H9 (cell line): ENCODE data around the gene CEMIP. TPM values are rescaled to one million over a fixed set of nuclear protein-coding genes. Genes with fewer than 3 reads are reported as not detected.

Source experiments
- DNase-seq: peaks from one replicate; pipeline ENCODE4 v3.0.0-alpha.2; 2017
- H2AFZ ChIP-seq: one replicate; pipeline ENCODE4 v1.6.1; 2013; ENCODE audit warnings: mild to moderate bottlenecking, low read length, control low read depth, moderate library complexity
- H2AK5ac ChIP-seq: 2 replicates; pipeline ENCODE4 v1.6.1; 2013; ENCODE audit warnings: low read length, control low read depth, mixed read lengths; ENCODE audit not compliant: insufficient read length
- H2BK120ac ChIP-seq: one replicate; pipeline ENCODE4 v1.6.1; 2013; ENCODE audit warnings: low read depth, mild to moderate bottlenecking, low read length, control low read depth, inconsistent platforms; ENCODE audit not compliant: poor library complexity, severe bottlenecking
- H2BK12ac ChIP-seq: 2 replicates; pipeline ENCODE4 v1.6.1; 2013; ENCODE audit warnings: low read length, control low read depth, mixed read lengths, low read depth; ENCODE audit not compliant: insufficient read length
- H2BK15ac ChIP-seq: 2 replicates; pipeline ENCODE4 v1.6.1; 2013; ENCODE audit warnings: low read depth, low read length, control low read depth
- H2BK20ac ChIP-seq: one replicate; pipeline ENCODE4 v1.6.1; 2013; ENCODE audit warnings: low read depth, mild to moderate bottlenecking, low read length, control low read depth, inconsistent platforms; ENCODE audit not compliant: poor library complexity, severe bottlenecking
- H2BK5ac ChIP-seq: 2 replicates; pipeline ENCODE4 v1.6.1; 2013; ENCODE audit warnings: low read length, control low read depth, mixed read lengths; ENCODE audit not compliant: insufficient read length
- H3K14ac ChIP-seq: 2 replicates; pipeline ENCODE4 v1.6.1; 2013; ENCODE audit warnings: low read length, control low read depth; ENCODE audit not compliant: insufficient read depth
- H3K18ac ChIP-seq: 2 replicates; pipeline ENCODE4 v1.6.1; 2013; ENCODE audit warnings: low read depth, mild to moderate bottlenecking, mixed read lengths, low read length, control low read depth; ENCODE audit not compliant: insufficient read length
- H3K23ac ChIP-seq: 2 replicates; pipeline ENCODE4 v1.6.1; 2013; ENCODE audit warnings: low read length, control low read depth, mixed read lengths, low read depth; ENCODE audit not compliant: insufficient read length
- H3K23me2 ChIP-seq: 2 replicates; pipeline ENCODE4 v1.6.1; 2013; ENCODE audit warnings: low read depth, mild to moderate bottlenecking, mixed read lengths, low read length, control low read depth; ENCODE audit not compliant: insufficient read length, poor library complexity, severe bottlenecking
- H3K27ac ChIP-seq: 2 replicates; pipeline ENCODE4 v1.5.1; 2013; ENCODE audit warnings: low read length, control low read depth, mixed read lengths, low read depth; ENCODE audit not compliant: insufficient read length
- H3K27me3 ChIP-seq: 2 replicates; pipeline ENCODE4 v1.6.1; 2013; ENCODE audit warnings: low read length, control low read depth, inconsistent platforms; ENCODE audit not compliant: insufficient read depth
- H3K4ac ChIP-seq: 2 replicates; pipeline ENCODE4 v1.6.1; 2013; ENCODE audit warnings: low read depth, mild to moderate bottlenecking, control low read depth, inconsistent platforms, low read length, moderate library complexity
- H3K4me1 ChIP-seq: 2 replicates; pipeline ENCODE4 v1.6.1; 2013; ENCODE audit warnings: low read length, control low read depth, inconsistent platforms; ENCODE audit not compliant: insufficient read depth
- H3K4me2 ChIP-seq: 2 replicates; pipeline ENCODE4 v1.6.1; 2013; ENCODE audit warnings: low read length, control low read depth, mixed read lengths; ENCODE audit not compliant: insufficient read length, insufficient read depth
- H3K56ac ChIP-seq: 2 replicates; pipeline ENCODE4 v1.6.1; 2013; ENCODE audit warnings: low read depth, mild to moderate bottlenecking, mixed read lengths, low read length, control low read depth; ENCODE audit not compliant: insufficient read length
- H3K79me1 ChIP-seq: 2 replicates; pipeline ENCODE4 v1.6.1; 2013; ENCODE audit warnings: low read depth, mild to moderate bottlenecking, moderate library complexity, low read length, control low read depth, inconsistent platforms; ENCODE audit not compliant: insufficient read depth, poor library complexity, severe bottlenecking
- H3K79me2 ChIP-seq: 2 replicates; pipeline ENCODE4 v1.6.1; 2013; ENCODE audit warnings: low read length, control low read depth, inconsistent platforms; ENCODE audit not compliant: insufficient read depth
- H3K9ac ChIP-seq: 2 replicates; pipeline ENCODE4 v1.6.1; 2013; ENCODE audit warnings: low read length, control low read depth, mixed read lengths; ENCODE audit not compliant: insufficient read length; ENCODE audit errors: extremely low read depth
- H3K9me3 ChIP-seq: one replicate; pipeline ENCODE4 v1.6.1; 2013; ENCODE audit warnings: low read depth, low read length, inconsistent platforms; ENCODE audit not compliant: control insufficient read depth
- H3T11ph ChIP-seq: one replicate; pipeline ENCODE4 v1.6.1; 2013; ENCODE audit warnings: mild to moderate bottlenecking, low read length, control low read depth, inconsistent platforms
- H4K20me1 ChIP-seq: one replicate; pipeline ENCODE4 v1.6.1; 2013; ENCODE audit not compliant: control insufficient read depth, insufficient read length, insufficient read depth
- H4K5ac ChIP-seq: 2 replicates; pipeline ENCODE4 v1.6.1; 2013; ENCODE audit warnings: low read depth, mild to moderate bottlenecking, mixed read lengths, low read length, control low read depth; ENCODE audit not compliant: insufficient read length
- H4K8ac ChIP-seq: replicated peaks from 2 replicates; pipeline ENCODE4 v1.6.1; 2013; ENCODE audit warnings: low read length, control low read depth, mixed read lengths, low read depth; ENCODE audit not compliant: insufficient read length
- H4K91ac ChIP-seq: 2 replicates; pipeline ENCODE4 v1.6.1; 2013; ENCODE audit warnings: low read depth, mild to moderate bottlenecking, moderate library complexity, mixed read lengths, low read length, control low read depth; ENCODE audit not compliant: insufficient read length
- H3K27ac Mint-ChIP-seq, 3 experiments: 2 replicates in 2 of 3; 3 replicates in 1 of 3; pipeline ENCODE4 v1.8.0; 2020 to 2021; ENCODE audit warnings: mixed read lengths in 3 of 3, mild to moderate bottlenecking in 1 of 3, moderate library complexity in 1 of 3
- H3K27me3 Mint-ChIP-seq: 2 replicates; pipeline ENCODE4 v1.8.0; 2021; ENCODE audit warnings: low read depth, mild to moderate bottlenecking, moderate library complexity, mixed read lengths
- H3K36me3 Mint-ChIP-seq, 3 experiments: 2 replicates in 2 of 3; 3 replicates in 1 of 3; pipeline ENCODE4 v1.8.0; 2020 to 2021; ENCODE audit warnings: low read depth in 3 of 3, mixed read lengths in 3 of 3; ENCODE audit not compliant: insufficient read depth in 1 of 3
- H3K4me1 Mint-ChIP-seq, 2 experiments: 2 replicates each; pipeline ENCODE4 v1.8.0; 2020; ENCODE audit warnings: mixed read lengths in 2 of 2
- H3K4me3 Mint-ChIP-seq, 2 experiments: 2 replicates in 1 of 2; 3 replicates in 1 of 2; pipeline ENCODE4 v1.8.0; 2020 to 2021; ENCODE audit warnings: mild to moderate bottlenecking in 2 of 2, mixed read lengths in 2 of 2, moderate library complexity in 1 of 2
- H3K9me3 Mint-ChIP-seq, 2 experiments: 2 replicates in 1 of 2; 3 replicates in 1 of 2; pipeline ENCODE4 v1.8.0; 2020; ENCODE audit warnings: mild to moderate bottlenecking in 2 of 2, mixed read lengths in 2 of 2, moderate library complexity in 1 of 2
- WGBS: extraction: QIAGEN DNeasy Blood & Tissue Kit; methylation state at CpG from one replicate; pipeline ENCODE4 v1.1.7; 2013; ENCODE audit warnings: missing lambda C conversion rate, low lambda C conversion rate, mixed read lengths; ENCODE audit not compliant: insufficient read length; ENCODE audit errors: extremely low coverage; 5-methylcytosine and 5-hydroxymethylcytosine counted together
- total RNA-seq: library from RNA; stranded (reverse); gene quantifications from 2 replicates; pipeline ENCODE4 v1.2.1, GENCODE V29; 2021
- TF ChIP-seq, protein P1 (sequence below): fragments of 200-600 bp; sonication (generic); conservative IDR thresholded peaks from 3 replicates; pipeline ENCODE4 v1.8.0; 2021; ENCODE audit warnings: antibody characterized with exemption, mild to moderate bottlenecking

Gene CEMIP
- total RNA-seq, 1 experiment from 2014 or later = 0.09 TPM

DNA sequence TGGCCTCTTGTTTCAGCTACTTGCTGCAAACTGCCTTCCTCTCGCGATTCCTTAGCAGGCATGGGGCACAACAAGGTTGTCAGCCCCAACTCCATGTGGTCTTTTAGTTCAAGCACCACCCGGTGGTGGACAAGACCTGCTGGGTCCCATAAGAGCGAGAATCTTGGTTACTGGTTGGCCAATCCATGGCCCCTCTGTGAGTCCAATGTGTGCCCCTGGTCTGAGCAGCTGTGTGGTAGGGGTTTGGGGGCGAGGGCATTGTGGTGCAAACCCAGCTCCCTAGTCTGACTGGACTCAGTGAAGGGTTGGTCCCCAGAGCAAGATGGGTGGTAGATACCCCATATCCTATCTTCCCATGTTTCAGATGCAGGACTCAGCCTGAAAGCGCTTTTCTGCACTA, 161.7 kb downstream of the CEMIP start:
- Mint-ChIP-seq H3K9me3 (no peaks in the 10 kb centered on the region), H3K27ac (peak overlapping the region in 1 of 3 experiments; percentile 17; a peak in 1 of 7 replicates), H3K36me3 (peaks cover 1 to 18% (median 16%) of the 10 kb centered on the region in 3 experiments; a peak in 5 of 7 replicates), H3K4me3 (no peak overlapping the region), H3K27me3 (no peaks in the 10 kb centered on the region), H3K4me1 (no peaks in the 10 kb centered on the region; a peak in 1 of 4 replicates)
- Histone ChIP-seq H3K9ac (no peak overlapping the region), H2BK5ac (no peak overlapping the region), H3K4me1 (no peaks in the 10 kb centered on the region), H3K14ac (no peak overlapping the region), H4K91ac (no peak overlapping the region), H3K23ac (no peak overlapping the region), H2BK20ac (no peak overlapping the region), H3K4me2 (no peak overlapping the region), H2AFZ (no peak overlapping the region), H2BK12ac (no peak overlapping the region), H2AK5ac (no peak overlapping the region), H3K79me2 (no peaks in the 10 kb centered on the region), H3K56ac (no peak overlapping the region), H3K79me1 (no peaks in the 10 kb centered on the region), H4K5ac (no peak overlapping the region), H2BK15ac (no peak overlapping the region), H3K23me2 (no peaks in the 10 kb centered on the region), H4K20me1 (no peaks in the 10 kb centered on the region), H3K18ac (no peak overlapping the region), H3K27ac (no peak overlapping the region), H2BK120ac (no peak overlapping the region), H3K27me3 (no peaks in the 10 kb centered on the region), H3T11ph (no peak overlapping the region), H3K9me3 (no peaks in the 10 kb centered on the region), H3K4ac (no peak overlapping the region), H4K8ac (no peak overlapping the region)
- no peak for DNase-seq
- TF ChIP-seq, protein P1, sequence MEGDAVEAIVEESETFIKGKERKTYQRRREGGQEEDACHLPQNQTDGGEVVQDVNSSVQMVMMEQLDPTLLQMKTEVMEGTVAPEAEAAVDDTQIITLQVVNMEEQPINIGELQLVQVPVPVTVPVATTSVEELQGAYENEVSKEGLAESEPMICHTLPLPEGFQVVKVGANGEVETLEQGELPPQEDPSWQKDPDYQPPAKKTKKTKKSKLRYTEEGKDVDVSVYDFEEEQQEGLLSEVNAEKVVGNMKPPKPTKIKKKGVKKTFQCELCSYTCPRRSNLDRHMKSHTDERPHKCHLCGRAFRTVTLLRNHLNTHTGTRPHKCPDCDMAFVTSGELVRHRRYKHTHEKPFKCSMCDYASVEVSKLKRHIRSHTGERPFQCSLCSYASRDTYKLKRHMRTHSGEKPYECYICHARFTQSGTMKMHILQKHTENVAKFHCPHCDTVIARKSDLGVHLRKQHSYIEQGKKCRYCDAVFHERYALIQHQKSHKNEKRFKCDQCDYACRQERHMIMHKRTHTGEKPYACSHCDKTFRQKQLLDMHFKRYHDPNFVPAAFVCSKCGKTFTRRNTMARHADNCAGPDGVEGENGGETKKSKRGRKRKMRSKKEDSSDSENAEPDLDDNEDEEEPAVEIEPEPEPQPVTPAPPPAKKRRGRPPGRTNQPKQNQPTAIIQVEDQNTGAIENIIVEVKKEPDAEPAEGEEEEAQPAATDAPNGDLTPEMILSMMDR = no peak
- WGBS = no CpG with 5 or more reads among the region's 6 CpGs
